ENCODE data around the gene ACOD1. TPM values are rescaled to one million over a fixed set of nuclear protein-coding genes. Genes with fewer than 3 reads are reported as not detected.
A peak's percentile ranks its signal among the peaks of the same experiment; 100 is the strongest.
"Not testable (repeated sequence)": the region's sequence is repeated elsewhere in the genome, so short reads cannot be mapped to it uniquely, and the experiment has no call there.

Gene ACOD1
- total RNA-seq, result not detected in 2 replicates

DNA sequence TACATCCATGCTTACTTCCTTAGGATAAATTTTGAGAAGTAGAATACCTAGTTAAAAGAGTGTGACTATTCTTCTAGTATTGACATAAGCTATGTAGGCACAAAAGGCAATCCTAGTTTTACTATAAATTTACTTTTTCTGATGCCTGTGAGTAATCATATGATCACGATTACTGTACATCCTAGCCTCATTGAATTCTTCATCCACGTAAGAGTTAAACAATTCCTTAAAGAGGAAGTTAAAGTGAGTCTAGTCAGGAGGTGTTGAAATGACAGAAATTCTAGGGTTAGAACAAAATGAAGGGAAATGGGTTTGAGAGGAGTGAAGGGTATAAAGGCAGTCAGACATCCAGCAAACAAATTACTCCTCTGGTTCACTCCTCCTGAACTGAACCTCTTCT lies at the start of gene ACOD1:
Gene ACOD1 (plus strand): TSS at position 363 of the 400 bp plus-strand sequence. CDS start 48 bp downstream, outside the sequence.
- no peaks in the 10 kb centered on the region for H3K4me1 Mint-ChIP-seq
- H3K27me3 Mint-ChIP-seq, result peaks cover 13% of the 10 kb centered on the region
- H3K9me3 Mint-ChIP-seq, result peaks cover 3% of the 10 kb centered on the region
- no peak within 1 kb of the TSS for H3K27ac Mint-ChIP-seq
- intact Hi-C loops (cut with micrococcal nuclease), result no loop called here
- no peak for DNase-seq
- H3K4me3 Mint-ChIP-seq, result no peak within 1 kb of the TSS
- H3K36me3 Mint-ChIP-seq (ENCODE audit: low read depth), result no peaks in the 10 kb centered on the region

DNA sequence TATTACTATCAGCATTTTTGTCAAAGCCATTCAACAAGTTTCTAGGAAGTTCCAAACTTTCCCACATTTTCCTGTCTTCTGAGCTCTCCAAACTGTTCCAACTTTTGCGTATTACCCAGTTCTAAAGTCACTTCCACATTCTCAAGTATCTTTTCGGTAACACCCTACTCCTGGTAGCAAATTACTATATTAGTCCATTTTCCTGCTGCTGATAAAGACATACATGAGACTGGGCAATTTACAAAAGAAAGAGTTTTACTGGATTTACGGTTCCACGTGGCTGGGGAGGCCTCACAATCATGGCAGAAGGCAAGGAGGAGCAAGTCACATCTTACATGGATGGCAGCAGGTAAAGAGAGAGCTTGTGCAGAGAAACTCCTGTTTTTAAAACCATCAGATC lies 49.2 kb upstream of the ACOD1 start:
- H3K27me3 Mint-ChIP-seq, result peaks cover 35% of the 10 kb centered on the region
- H3K36me3 Mint-ChIP-seq (ENCODE audit: low read depth); H3K4me3 Mint-ChIP-seq; H3K4me1 Mint-ChIP-seq; intact Hi-C loops (cut with micrococcal nuclease); H3K27ac Mint-ChIP-seq; H3K9me3 Mint-ChIP-seq; DNase-seq: not testable (repeated sequence)

DNA sequence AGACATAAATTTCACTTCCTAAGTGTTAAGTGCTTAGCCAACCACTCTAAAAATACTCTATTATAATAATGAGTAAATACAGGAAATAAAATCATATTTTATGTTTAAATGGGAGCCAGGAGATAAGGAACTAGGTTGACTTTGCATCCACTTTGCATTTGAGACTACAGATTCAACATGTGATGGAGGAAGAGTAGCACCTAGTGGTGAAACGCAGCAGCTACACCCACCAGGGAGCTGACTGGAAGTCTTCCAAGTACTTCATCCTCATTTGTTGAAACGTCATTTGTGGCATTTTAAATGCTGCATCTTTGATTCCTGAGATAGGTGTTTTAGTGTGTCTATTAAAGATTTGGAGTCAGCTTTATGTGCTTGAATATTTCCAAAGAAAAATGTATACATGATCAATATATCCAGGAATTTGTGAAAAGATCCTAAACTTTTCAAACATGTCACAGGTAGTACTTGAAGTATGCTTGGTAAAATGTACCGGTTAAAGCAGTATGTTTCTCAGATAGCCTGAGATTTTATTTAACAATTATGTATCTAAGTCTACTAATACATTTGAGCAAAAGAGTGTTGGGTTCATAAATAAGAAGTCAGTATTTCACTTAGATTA lies 44.7 kb upstream of the ACOD1 start:
- Mint-ChIP-seq H3K9me3 (peaks cover 7% of the 10 kb centered on the region), H3K4me3 (no peak overlapping the region), H3K4me1 (no peaks in the 10 kb centered on the region), H3K27ac (no peak overlapping the region), H3K27me3 (peaks cover 30% of the 10 kb centered on the region), H3K36me3 (ENCODE audit: low read depth) (no peaks in the 10 kb centered on the region)
- intact Hi-C loops (cut with micrococcal nuclease), result loop anchor here (1.0 to 5.0 kb wide), 5 partner anchors 81 to 1209 kb away; no protein-coding TSS in a partner anchor
- peak; percentile 90 for DNase-seq

DNA sequence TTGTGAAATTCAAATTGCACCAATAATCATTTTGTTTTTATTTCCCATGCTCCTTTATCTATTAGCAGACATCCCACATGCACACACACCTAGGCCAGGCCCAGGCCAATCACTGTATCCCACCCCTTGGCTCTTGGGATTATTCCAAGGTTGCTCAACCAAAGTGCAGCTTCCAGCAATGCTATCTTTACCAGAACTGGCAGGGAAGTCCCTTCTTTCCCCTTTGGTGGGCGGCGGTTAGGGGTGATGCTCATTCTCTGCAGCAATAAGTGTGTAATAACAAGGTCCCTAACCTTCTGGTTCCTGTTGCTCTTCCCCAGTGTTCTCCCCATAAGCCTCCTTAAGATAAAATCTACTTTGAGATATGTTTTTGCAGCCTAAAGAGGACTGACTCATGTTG lies 43.8 kb upstream of the ACOD1 start:
- Mint-ChIP-seq H3K27me3 (peaks cover 25% of the 10 kb centered on the region), H3K27ac (no peak overlapping the region), H3K36me3 (ENCODE audit: low read depth) (no peaks in the 10 kb centered on the region), H3K9me3 (no peaks in the 10 kb centered on the region), H3K4me3 (no peak overlapping the region), H3K4me1 (no peaks in the 10 kb centered on the region)
- intact Hi-C loops (cut with micrococcal nuclease), result loop anchor here (5.0 kb wide), 2 partner anchors 237 to 432 kb away; no protein-coding TSS in a partner anchor
- no peak for DNase-seq

DNA sequence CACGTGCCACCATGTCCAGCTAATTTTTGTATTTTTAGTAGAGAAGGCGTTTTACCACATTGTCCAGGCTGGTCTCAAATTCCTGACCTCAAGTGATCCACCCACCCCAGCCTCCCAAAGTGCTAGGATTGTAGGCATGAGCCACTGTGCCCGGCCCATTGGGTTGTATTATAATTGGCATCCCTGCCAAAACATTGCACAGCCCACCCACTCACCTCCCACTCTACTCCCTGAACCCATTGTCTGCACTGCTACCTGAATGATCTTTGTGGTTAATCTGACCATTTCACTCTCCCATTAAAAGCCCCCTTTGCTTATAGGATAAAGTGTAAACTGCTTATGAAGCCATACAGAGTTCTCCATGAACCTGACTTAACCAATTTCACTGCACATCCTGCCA lies 35.8 kb upstream of the ACOD1 start:
- intact Hi-C loops (cut with micrococcal nuclease), result no loop called here
- Mint-ChIP-seq H3K9me3 (no peaks in the 10 kb centered on the region), H3K27ac (no peak overlapping the region), H3K4me1 (no peaks in the 10 kb centered on the region), H3K36me3 (ENCODE audit: low read depth) (no peaks in the 10 kb centered on the region), H3K4me3 (no peak overlapping the region), H3K27me3 (peaks cover 4% of the 10 kb centered on the region)
- DNase-seq, result no peak

DNA sequence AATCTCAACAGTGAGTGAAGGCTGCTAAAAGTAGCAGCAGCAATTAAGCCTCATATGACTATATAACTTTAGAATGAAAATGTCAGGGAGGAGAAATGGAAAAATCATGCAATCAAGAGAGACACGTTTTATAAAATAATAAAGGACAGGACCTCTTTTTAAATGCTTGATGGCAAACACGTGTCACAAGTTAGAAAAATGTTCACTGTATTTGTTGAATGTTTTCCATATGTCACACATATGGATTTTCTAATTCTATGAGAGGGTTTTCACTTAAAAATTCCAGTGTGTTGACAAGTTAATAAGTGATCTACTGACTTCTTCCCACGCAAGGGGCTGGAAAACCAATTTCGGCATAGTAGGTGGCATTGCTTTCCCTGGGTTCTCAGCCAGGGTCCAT lies 34.4 kb upstream of the ACOD1 start:
- no peaks in the 10 kb centered on the region for H3K4me1 Mint-ChIP-seq
- H3K4me3 Mint-ChIP-seq, result no peak overlapping the region
- intact Hi-C loops (cut with micrococcal nuclease), result no loop called here
- no peaks in the 10 kb centered on the region for H3K9me3 Mint-ChIP-seq
- no peaks in the 10 kb centered on the region for H3K36me3 Mint-ChIP-seq (ENCODE audit: low read depth)
- H3K27me3 Mint-ChIP-seq, result peaks cover 4% of the 10 kb centered on the region
- no peak for DNase-seq
- no peak overlapping the region for H3K27ac Mint-ChIP-seq

DNA sequence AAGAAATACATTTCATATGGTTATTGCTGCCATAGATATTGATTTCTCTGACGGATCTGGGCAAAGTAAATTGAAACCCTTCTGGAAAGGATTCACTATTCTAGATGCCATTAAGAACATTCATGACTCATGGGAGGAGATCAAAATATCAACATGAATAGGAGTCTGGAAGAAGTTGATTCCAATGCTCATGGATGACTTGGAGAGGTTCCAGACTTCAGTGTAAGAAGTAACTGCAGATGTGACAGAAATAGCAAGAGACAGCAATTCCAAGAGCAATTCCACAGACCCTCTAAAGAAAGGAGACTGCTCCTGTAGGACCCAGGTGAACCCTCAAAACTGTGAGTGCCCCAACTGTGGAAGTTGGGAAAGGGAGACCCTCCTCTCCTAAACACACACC lies 31.2 kb upstream of the ACOD1 start:
- no peak for DNase-seq
- Mint-ChIP-seq H3K27ac (no peak overlapping the region), H3K4me3 (no peak overlapping the region), H3K36me3 (ENCODE audit: low read depth) (no peaks in the 10 kb centered on the region), H3K27me3 (peaks cover 8% of the 10 kb centered on the region), H3K9me3 (no peaks in the 10 kb centered on the region), H3K4me1 (no peaks in the 10 kb centered on the region)
- intact Hi-C loops (cut with micrococcal nuclease), result no loop called here

DNA sequence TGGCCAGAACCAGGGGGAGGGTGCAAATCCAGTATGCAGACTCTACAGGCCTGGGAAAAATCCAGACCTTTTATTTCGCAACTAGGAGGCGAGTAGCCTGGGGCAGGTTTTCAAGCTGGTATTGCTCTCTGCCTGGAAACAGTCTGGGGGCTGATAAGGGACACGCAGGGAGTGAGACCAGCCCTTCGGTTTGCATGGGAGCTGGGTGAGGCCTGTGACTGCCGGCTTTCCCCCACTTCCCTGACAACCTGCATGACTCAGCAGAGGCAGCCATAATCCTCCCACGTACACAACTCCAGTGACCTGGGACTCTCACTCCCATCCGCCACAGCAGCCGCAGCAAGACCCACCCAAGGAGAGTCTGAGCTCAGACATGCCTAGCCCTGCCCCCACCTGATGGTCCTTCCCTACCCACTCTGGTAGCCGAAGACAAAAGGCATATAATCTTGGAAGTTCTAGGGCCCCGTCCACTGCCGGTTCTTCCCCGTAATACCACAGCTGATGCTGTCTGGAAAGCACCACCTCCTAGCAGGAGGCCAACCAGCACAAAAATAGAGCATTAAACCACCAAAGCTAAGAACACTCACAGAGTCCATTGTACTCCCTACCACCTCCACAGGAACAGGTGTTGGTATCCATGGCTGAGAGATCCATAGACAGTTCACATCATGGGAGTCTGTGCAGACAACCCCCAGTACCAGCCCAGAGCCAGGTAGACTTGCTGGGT lies 30.4 kb upstream of the ACOD1 start:
- DNase-seq; H3K4me3 Mint-ChIP-seq; H3K27ac Mint-ChIP-seq; H3K27me3 Mint-ChIP-seq; intact Hi-C loops (cut with micrococcal nuclease); H3K4me1 Mint-ChIP-seq; H3K36me3 Mint-ChIP-seq (ENCODE audit: low read depth); H3K9me3 Mint-ChIP-seq: not testable (repeated sequence)

DNA sequence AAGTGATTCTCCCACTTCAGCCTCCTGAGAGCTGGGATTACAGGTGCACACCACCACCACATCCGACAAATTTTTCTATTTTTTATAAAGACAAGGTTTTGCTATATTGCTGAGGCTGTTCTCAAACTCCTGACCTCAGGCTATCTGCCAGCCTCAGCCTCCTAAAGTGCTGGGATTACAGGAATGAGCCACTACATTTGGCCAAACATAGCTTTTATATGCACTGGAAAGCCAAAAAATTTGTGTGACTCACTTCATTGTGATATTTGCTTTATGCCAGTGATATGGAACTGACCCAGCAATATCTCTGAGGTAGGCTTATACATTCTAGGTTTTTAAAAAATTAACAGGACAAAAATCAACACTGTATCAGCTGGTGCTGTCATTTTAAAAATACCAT lies 26.8 kb upstream of the ACOD1 start:
- no peak overlapping the region for H3K4me3 Mint-ChIP-seq
- no peak overlapping the region for H3K27ac Mint-ChIP-seq
- no peaks in the 10 kb centered on the region for H3K9me3 Mint-ChIP-seq
- no peaks in the 10 kb centered on the region for H3K36me3 Mint-ChIP-seq (ENCODE audit: low read depth)
- intact Hi-C loops (cut with micrococcal nuclease), result no loop called here
- H3K27me3 Mint-ChIP-seq, result peaks cover 7% of the 10 kb centered on the region
- no peaks in the 10 kb centered on the region for H3K4me1 Mint-ChIP-seq
- DNase-seq, result no peak

DNA sequence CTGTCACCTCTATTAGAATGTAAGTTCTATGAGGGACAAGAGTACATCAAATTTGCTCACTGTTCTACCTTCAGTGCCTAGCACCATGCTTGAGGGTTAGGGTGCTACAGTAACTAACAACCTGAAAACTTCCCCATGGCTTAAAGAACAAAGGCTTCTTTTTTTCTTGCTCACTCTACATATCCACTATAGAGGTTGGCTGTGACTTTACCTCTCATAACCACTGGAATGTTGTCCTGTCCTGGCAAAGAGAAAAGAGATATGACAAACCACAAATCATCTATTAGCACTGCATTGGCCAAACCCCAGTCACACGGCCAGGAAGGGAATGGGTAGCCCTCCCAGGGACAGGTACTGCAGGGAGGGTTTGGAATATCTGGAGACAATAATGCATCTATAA lies 23.2 kb upstream of the ACOD1 start:
- no peaks in the 10 kb centered on the region for H3K4me1 Mint-ChIP-seq
- peaks cover 4% of the 10 kb centered on the region for H3K27me3 Mint-ChIP-seq
- no peaks in the 10 kb centered on the region for H3K9me3 Mint-ChIP-seq
- intact Hi-C loops (cut with micrococcal nuclease), result no loop called here
- no peak for DNase-seq
- no peaks in the 10 kb centered on the region for H3K36me3 Mint-ChIP-seq (ENCODE audit: low read depth)
- no peak overlapping the region for H3K4me3 Mint-ChIP-seq
- no peak overlapping the region for H3K27ac Mint-ChIP-seq

DNA sequence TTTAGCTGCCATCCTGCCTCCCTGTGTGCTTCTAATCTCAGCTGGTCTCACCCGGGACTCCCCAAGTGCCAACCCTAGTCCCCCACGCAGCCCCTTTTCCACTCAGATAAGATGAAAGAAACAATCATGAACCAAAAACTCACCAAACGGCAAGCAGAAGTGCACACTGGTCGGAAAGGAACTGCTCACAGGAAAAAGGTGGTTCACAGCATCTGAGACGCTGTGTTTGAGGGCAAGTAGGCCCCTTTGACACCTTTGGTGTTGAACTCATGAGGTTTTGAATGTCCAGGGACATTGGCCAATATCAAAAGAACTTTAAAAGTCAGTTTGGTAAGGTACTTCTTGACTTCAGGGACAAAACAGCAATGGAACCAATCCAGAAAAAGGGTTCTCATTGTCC lies 20.4 kb upstream of the ACOD1 start:
- H3K27me3 Mint-ChIP-seq, result peaks cover under 1% of the 10 kb centered on the region
- no peak overlapping the region for H3K27ac Mint-ChIP-seq
- intact Hi-C loops (cut with micrococcal nuclease), result no loop called here
- no peaks in the 10 kb centered on the region for H3K4me1 Mint-ChIP-seq
- H3K36me3 Mint-ChIP-seq (ENCODE audit: low read depth), result no peaks in the 10 kb centered on the region
- H3K4me3 Mint-ChIP-seq, result no peak overlapping the region
- H3K9me3 Mint-ChIP-seq, result no peaks in the 10 kb centered on the region
- no peak for DNase-seq

DNA sequence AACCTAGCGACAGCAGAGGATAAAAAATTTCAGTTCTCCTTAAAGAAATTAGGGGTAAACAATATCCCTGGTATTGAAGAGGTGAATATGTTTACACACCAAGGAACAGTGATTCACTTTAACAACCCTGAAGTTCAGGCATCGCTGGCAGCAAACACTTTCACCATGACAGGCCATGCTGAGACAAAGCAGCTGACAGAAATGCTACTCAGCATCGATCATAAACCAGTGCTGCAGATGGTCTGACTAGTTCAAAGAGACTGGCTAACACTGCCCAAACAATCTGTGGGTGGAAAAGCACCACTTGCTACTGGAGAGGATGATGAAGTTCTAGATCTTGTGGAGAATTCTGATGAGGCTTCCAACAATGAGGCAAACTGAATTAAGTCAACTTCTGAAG lies 19.9 kb upstream of the ACOD1 start:
- H3K27ac Mint-ChIP-seq, result no peak overlapping the region

DNA sequence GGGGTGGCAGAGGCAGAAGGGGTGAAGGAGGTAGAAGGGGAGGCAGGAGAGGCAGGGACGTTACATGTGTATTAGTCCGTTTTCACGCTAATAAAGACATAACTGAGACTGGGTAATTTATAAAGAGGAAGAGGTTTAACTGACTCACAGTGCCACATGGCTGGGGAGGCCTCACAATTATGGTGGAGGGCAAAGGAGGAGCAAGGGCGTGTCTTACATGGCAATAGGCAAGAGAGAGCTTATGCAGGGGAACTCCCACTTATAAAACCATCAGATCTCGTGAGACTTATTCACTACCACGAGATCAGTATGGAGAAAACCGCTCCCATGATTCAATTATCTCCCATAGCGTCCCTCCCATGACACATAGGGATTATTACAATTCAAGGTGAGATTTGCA lies 19.0 kb upstream of the ACOD1 start:
- Mint-ChIP-seq H3K9me3 (no peaks in the 10 kb centered on the region), H3K4me3 (no peak overlapping the region), H3K36me3 (ENCODE audit: low read depth) (no peaks in the 10 kb centered on the region), H3K27me3 (no peaks in the 10 kb centered on the region), H3K27ac (no peak overlapping the region), H3K4me1 (no peaks in the 10 kb centered on the region)
- no peak for DNase-seq
- intact Hi-C loops (cut with micrococcal nuclease), result no loop called here

More for the DNA sequence above, 19.9 kb upstream of the ACOD1 start:
- no peak overlapping the region for H3K4me3 Mint-ChIP-seq
- DNase-seq, result no peak
- no peaks in the 10 kb centered on the region for H3K27me3 Mint-ChIP-seq
- no peaks in the 10 kb centered on the region for H3K36me3 Mint-ChIP-seq (ENCODE audit: low read depth)
- no peaks in the 10 kb centered on the region for H3K4me1 Mint-ChIP-seq
- H3K9me3 Mint-ChIP-seq, result no peaks in the 10 kb centered on the region
- intact Hi-C loops (cut with micrococcal nuclease), result no loop called here

DNA sequence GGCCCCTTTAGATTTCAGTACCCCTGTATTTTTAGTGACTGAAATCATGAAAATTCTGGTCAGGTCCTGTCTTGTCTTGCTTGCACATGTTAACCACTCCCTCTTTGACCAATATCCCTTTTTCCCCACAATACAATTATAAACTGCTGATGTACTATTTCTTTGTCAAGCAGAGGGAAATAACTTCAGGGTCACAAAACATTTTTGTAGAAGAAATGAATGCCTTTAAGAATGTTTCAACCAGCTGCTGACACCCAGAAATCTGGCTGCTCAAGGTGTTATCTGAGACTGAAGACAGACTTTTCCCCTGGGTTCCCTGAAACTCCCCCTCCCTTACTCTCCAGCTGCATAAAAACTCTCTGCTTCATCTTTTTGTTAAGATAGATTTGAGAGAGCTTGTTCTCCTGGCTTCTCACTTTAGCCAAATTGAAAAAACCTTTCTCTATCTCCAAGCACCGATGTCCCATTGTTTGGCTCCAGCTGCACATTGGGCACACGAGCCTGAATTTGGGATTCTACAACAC lies 18.4 kb upstream of the ACOD1 start:
- Mint-ChIP-seq H3K27ac (no peak overlapping the region), H3K4me3 (no peak overlapping the region), H3K27me3 (no peaks in the 10 kb centered on the region), H3K36me3 (ENCODE audit: low read depth) (no peaks in the 10 kb centered on the region), H3K9me3 (no peaks in the 10 kb centered on the region), H3K4me1 (no peaks in the 10 kb centered on the region)
- no peak for DNase-seq
- intact Hi-C loops (cut with micrococcal nuclease), result no loop called here
